GM19452 (cell line): ENCODE measurements around the gene R3HDM4.

Experiments used
- ATAC-seq: cut with Tn5 transposase; IDR thresholded peaks from one replicate; pipeline ENCODE4 v1.9.1; 2021; ENCODE audit not compliant: unreplicated experiment

Gene R3HDM4

GRCh38 chr19:917323-918151, 4.5 kb upstream of the R3HDM4 start, which contains the start of gene KISS1R:
TSS of gene KISS1R (plus strand) at chr19:917333. CDS start at chr19:917503, 170 bp downstream.
- no peak for ATAC-seq

- no peak for ATAC-seq
These were observed 3.8 kb upstream of the R3HDM4 start for GRCh38 chr19:916645-917322.

- ATAC-seq: no peak
These were observed 589 bp downstream of the R3HDM4 start for GRCh38 chr19:912181-913079.

- no peak for ATAC-seq
These were observed 1.6 kb downstream of the R3HDM4 start for GRCh38 chr19:911197-912033.

GRCh38 chr19:907183-907853, 5.7 kb downstream of the R3HDM4 start:
- ATAC-seq: no peak

- ATAC-seq: no peak
These were observed 6.5 kb downstream of the R3HDM4 start for GRCh38 chr19:906480-906879.

GRCh38 chr19:904545-904944, 8.5 kb downstream of the R3HDM4 start:
- ATAC-seq: no peak

GRCh38 chr19:903266-903797, 9.7 kb downstream of the R3HDM4 start:
- no peak for ATAC-seq

- ATAC-seq: no peak
These were observed 10.4 kb downstream of the R3HDM4 start for GRCh38 chr19:902446-903226.

GRCh38 chr19:902093-902370, 11.0 kb downstream of the R3HDM4 start:
- no peak for ATAC-seq

- ATAC-seq: no peak
These were observed 11.6 kb downstream of the R3HDM4 start for GRCh38 chr19:901216-902092.

- ATAC-seq: no peak
These were observed 12.5 kb downstream of the R3HDM4 start for GRCh38 chr19:900302-901111.

- no peak for ATAC-seq
These were observed 13.0 kb downstream of the R3HDM4 start for GRCh38 chr19:900043-900301.

- no peak for ATAC-seq
These were observed 13.5 kb downstream of the R3HDM4 start for GRCh38 chr19:899336-900042.

- ATAC-seq: no peak
These were observed 14.4 kb downstream of the R3HDM4 start for GRCh38 chr19:898663-899062.

- ATAC-seq: no peak
These were observed 15.5 kb downstream of the R3HDM4 start for GRCh38 chr19:897442-898039.

GRCh38 chr19:896999-897398, 16.0 kb downstream of the R3HDM4 start:
- no peak for ATAC-seq
